Measurements from ENCODE around the gene COTL1. TPM values are rescaled to one million over a fixed set of nuclear protein-coding genes. Genes with fewer than 3 reads are reported as not detected.
A peak's percentile ranks its signal among the peaks of the same experiment; 100 is the strongest.

Gene COTL1
- total and polyA plus RNA-seq, 2 of the 13 experiments (the other 11 are each of a cell fraction or from before 2014, with no cell fraction given) = 8.7 to 16.9 TPM

DNA sequence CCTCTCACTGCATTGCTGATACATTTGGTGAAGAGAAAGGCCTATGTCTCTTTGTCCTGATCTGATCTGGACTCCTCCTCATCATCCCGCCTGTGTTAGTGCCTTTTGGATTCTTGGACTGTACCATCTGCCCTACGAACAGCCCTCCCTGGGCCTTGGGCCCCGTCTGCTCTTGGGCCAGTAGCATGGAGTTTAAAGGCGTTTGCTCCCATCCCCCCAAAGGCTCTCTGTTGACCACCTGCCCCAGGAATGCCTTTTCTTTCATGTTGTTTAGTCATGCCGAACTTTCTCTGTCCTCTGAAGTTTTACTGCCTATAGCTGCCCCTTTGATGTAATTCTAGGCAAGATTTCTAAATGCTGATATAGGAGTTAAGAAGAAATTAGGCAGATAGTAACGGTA lies 82.5 kb downstream of the COTL1 start (continued):
- TF ChIP-seq, protein P1, sequence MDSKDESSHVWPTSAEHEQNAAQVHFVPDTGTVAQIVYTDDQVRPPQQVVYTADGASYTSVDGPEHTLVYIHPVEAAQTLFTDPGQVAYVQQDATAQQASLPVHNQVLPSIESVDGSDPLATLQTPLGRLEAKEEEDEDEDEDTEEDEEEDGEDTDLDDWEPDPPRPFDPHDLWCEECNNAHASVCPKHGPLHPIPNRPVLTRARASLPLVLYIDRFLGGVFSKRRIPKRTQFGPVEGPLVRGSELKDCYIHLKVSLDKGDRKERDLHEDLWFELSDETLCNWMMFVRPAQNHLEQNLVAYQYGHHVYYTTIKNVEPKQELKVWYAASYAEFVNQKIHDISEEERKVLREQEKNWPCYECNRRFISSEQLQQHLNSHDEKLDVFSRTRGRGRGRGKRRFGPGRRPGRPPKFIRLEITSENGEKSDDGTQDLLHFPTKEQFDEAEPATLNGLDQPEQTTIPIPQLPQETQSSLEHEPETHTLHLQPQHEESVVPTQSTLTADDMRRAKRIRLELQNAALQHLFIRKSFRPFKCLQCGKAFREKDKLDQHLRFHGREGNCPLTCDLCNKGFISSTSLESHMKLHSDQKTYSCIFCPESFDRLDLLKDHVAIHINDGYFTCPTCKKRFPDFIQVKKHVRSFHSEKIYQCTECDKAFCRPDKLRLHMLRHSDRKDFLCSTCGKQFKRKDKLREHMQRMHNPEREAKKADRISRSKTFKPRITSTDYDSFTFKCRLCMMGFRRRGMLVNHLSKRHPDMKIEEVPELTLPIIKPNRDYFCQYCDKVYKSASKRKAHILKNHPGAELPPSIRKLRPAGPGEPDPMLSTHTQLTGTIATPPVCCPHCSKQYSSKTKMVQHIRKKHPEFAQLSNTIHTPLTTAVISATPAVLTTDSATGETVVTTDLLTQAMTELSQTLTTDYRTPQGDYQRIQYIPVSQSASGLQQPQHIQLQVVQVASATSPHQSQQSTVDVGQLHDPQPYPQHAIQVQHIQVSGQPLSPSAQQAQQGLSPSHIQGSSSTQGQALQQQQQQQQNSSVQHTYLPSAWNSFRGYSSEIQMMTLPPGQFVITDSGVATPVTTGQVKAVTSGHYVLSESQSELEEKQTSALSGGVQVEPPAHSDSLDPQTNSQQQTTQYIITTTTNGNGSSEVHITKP (CRISPR knock-in tag; IDR thresholded peaks at IDR 0.05; ENCODE audit: low read depth) = peak; percentile 95
- TF ChIP-seq EP300 (IDR thresholded peaks at IDR 0.05; ENCODE audit: low read depth in 2 of 2, low read length in 2 of 2) (0 out of 4 replicates have a peak, but pooled peaks of 1 of the 2 experiments have one; percentile 33), EP300 (CRISPR knock-in tag; IDR thresholded peaks at IDR 0.05; ENCODE audit: borderline replicate concordance) (no peak), HMG20B (CRISPR knock-in tag; conservative IDR thresholded peaks at IDR 0.05) (no peak)

DNA sequence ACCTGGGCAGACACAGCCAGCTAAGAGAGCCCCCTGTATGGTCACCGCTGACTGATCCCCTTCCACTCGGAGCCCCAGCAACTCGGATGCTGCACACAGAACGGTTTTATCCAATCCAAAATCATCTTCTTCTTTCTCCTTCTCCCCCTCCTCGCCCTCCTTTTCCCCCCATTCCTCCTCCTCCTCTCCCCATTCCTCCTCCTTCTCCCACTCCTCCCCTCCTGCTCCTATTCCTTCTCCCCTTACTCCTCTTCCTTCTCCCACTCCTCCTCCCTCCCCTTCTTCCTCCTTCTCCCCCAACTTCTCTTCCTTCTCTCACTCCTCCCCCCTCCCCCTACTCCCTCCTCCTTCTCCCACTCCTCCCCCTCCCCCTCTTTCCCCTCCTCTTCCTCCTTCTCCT lies 83.1 kb downstream of the COTL1 start:
- DNase-seq (ENCODE audit: low spot score) (no peak), ATAC-seq (no peak), FAIRE-seq (no peak)
- Histone ChIP-seq H2AFZ (ENCODE audit: low read length) (no peak overlapping the region), H3K4me2 (ENCODE audit: low read depth, low read length) (no peak overlapping the region), H3K27me3 (ENCODE audit: control insufficient read depth in 1 of 2, insufficient read depth in 2 of 2, low read length in 2 of 2) (0 out of 5 replicates have a peak, but pooled peaks cover 0 to 3% of the 10 kb centered on the region in 2 experiments), H3K4me3 (replicated peaks in 1 of 3; ENCODE audit: insufficient read depth in 1 of 3, low read depth in 2 of 3, low read length in 3 of 3) (no peak overlapping the region), H3K9me3 (ENCODE audit: low read length) (no peaks in the 10 kb centered on the region), H3K9ac (ENCODE audit: insufficient read depth, low read depth, low read length) (no peak overlapping the region), H3K27ac (ENCODE audit: extremely low read length, insufficient read depth, low read length) (no peak overlapping the region), H3K79me2 (ENCODE audit: insufficient read depth, low read length) (no peaks in the 10 kb centered on the region), H3K36me3 (replicated peaks in 1 of 2; ENCODE audit: control insufficient read depth in 1 of 2, insufficient read depth in 2 of 2, low read length in 2 of 2) (no peaks in the 10 kb centered on the region), H4K20me1 (ENCODE audit: insufficient read depth, low read length) (no peaks in the 10 kb centered on the region), H3K4me1 (ENCODE audit: insufficient read depth, low read length) (peaks cover 24% of the 10 kb centered on the region)
- TF ChIP-seq PCBP2 (optimal IDR thresholded peaks at IDR 0.05; ENCODE audit: low read depth, low read length, poor library complexity, severe bottlenecking) = peak; percentile 69
- TF ChIP-seq, protein P2, sequence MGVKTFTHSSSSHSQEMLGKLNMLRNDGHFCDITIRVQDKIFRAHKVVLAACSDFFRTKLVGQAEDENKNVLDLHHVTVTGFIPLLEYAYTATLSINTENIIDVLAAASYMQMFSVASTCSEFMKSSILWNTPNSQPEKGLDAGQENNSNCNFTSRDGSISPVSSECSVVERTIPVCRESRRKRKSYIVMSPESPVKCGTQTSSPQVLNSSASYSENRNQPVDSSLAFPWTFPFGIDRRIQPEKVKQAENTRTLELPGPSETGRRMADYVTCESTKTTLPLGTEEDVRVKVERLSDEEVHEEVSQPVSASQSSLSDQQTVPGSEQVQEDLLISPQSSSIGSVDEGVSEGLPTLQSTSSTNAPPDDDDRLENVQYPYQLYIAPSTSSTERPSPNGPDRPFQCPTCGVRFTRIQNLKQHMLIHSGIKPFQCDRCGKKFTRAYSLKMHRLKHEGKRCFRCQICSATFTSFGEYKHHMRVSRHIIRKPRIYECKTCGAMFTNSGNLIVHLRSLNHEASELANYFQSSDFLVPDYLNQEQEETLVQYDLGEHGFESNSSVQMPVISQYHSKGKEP (CRISPR knock-in tag; IDR thresholded peaks at IDR 0.05) = no peak
- WGBS (ENCODE audit: low lambda C conversion rate) = 66% methylated on average over 5 of the region's 5 CpGs
- ChIA-PET CTCF (ENCODE audit: low intra/inter-chr PET ratio, low total read pairs) (no interaction called here), POLR2A (no interaction called here)
- in situ Hi-C loops (cut with HindIII; ENCODE audit: extremely low pct_ligation_motif_present, low pct_unique_long_range_greater_than_20kb) (no loop called here), intact Hi-C loops (cut with micrococcal nuclease; ENCODE audit: unreplicated experiment) (no loop called here)
- no TSS peak for BruUV-seq (replicated peaks)
